ENCODE results near the gene KLHDC4. TPM values are rescaled to one million over a fixed set of nuclear protein-coding genes. Genes with fewer than 3 reads are reported as not detected.

KLHDC4 gene
- total RNA-seq, 1 experiment from 2014 or later = 76.2 TPM

- no peak overlapping the region for H3K4me3 Mint-ChIP-seq
- Histone ChIP-seq H3K4me1 (ENCODE audit: insufficient read depth, low read length) (no peaks in the 10 kb centered on the region), H3K27ac (ENCODE audit: insufficient read length, low read depth, low read length) (no peak overlapping the region)
Measured at GRCh38 chr16:87698676-87699199, 67.0 kb downstream of the KLHDC4 start.

More at GRCh38 chr16:87698676-87699199, 67.0 kb downstream of the KLHDC4 start:
- H2BK120ac ChIP-seq (ENCODE audit: low read depth, low read length, poor library complexity, severe bottlenecking) = no peak overlapping the region
- no peak for DNase-seq
- no peak overlapping the region for H3K4ac ChIP-seq (ENCODE audit: low read depth, low read length)
- H3K4me2 ChIP-seq (ENCODE audit: insufficient read depth, insufficient read length, low read length) = no peak overlapping the region
- no peaks in the 10 kb centered on the region for H3K9me3 Mint-ChIP-seq
- no peaks in the 10 kb centered on the region for H3K79me2 ChIP-seq (ENCODE audit: insufficient read depth, low read length)
- no peak overlapping the region for H4K91ac ChIP-seq (ENCODE audit: insufficient read length, low read depth, low read length)
- no peak overlapping the region for H3K27ac Mint-ChIP-seq
- H3K36me3 Mint-ChIP-seq (ENCODE audit: insufficient read depth in 1 of 3, low read depth in 3 of 3) = peaks cover 12 to 77% (median 68%) of the 10 kb centered on the region in 3 experiments; a peak in 6 of 7 replicates
- no peak overlapping the region for H2BK20ac ChIP-seq (ENCODE audit: low read depth, low read length, poor library complexity, severe bottlenecking)
- H3K56ac ChIP-seq (ENCODE audit: insufficient read length, low read depth, low read length) = no peak overlapping the region
- no peaks in the 10 kb centered on the region for H3K79me1 ChIP-seq (ENCODE audit: insufficient read depth, low read depth, low read length, poor library complexity, severe bottlenecking)
- H3K18ac ChIP-seq (ENCODE audit: insufficient read length, low read depth, low read length) = no peak overlapping the region
- no peak overlapping the region for H3K14ac ChIP-seq (ENCODE audit: insufficient read depth, low read length)
- no peak overlapping the region for H4K8ac ChIP-seq (replicated peaks; ENCODE audit: insufficient read length, low read depth, low read length)
- TF ChIP-seq CTCF (conservative IDR thresholded peaks at IDR 0.05) = no peak
- no peak overlapping the region for H3K9ac ChIP-seq (ENCODE audit: extremely low read depth, insufficient read length, low read length)
- H4K5ac ChIP-seq (ENCODE audit: insufficient read length, low read depth, low read length) = no peak overlapping the region
- no peaks in the 10 kb centered on the region for H3K9me3 ChIP-seq (ENCODE audit: control insufficient read depth, low read depth, low read length)
- no peak overlapping the region for H2AK5ac ChIP-seq (ENCODE audit: insufficient read length, low read length)
- no peak overlapping the region for H2BK15ac ChIP-seq (ENCODE audit: low read depth, low read length)
- H3K23me2 ChIP-seq (ENCODE audit: insufficient read length, low read depth, low read length, poor library complexity, severe bottlenecking) = no peaks in the 10 kb centered on the region
- no peak overlapping the region for H3T11ph ChIP-seq (ENCODE audit: low read length)
- no peaks in the 10 kb centered on the region for H3K27me3 ChIP-seq (ENCODE audit: insufficient read depth, low read length)
- peaks cover 1% of the 10 kb centered on the region; the same call in 1 of the 2 replicates for H3K27me3 Mint-ChIP-seq (ENCODE audit: low read depth)
- no peak overlapping the region for H2AFZ ChIP-seq (ENCODE audit: low read length)
- no CpG with 5 or more reads among the region's 20 CpGs for WGBS (ENCODE audit: extremely low coverage, insufficient read length, low lambda C conversion rate)
- no peak overlapping the region for H2BK12ac ChIP-seq (ENCODE audit: insufficient read length, low read depth, low read length)
- no peaks in the 10 kb centered on the region for H4K20me1 ChIP-seq (ENCODE audit: control insufficient read depth, insufficient read depth, insufficient read length)
- H3K23ac ChIP-seq (ENCODE audit: insufficient read length, low read depth, low read length) = no peak overlapping the region
- H3K4me1 Mint-ChIP-seq = no peaks in the 10 kb centered on the region
- no peak overlapping the region for H2BK5ac ChIP-seq (ENCODE audit: insufficient read length, low read length)

Data from H9 (cell line).